ENCODE results near the gene CKAP2L.

- TF ChIP-seq SP1 (IDR thresholded peaks at IDR 0.05) (no peak), LEF1 (IDR thresholded peaks at IDR 0.05; ENCODE audit: borderline replicate concordance) (no peak), FOXK2 (IDR thresholded peaks at IDR 0.05) (no peak), PKNOX1 (IDR thresholded peaks at IDR 0.05) (no peak), TARDBP (IDR thresholded peaks at IDR 0.05) (no peak), ARNT (IDR thresholded peaks at IDR 0.05) (no peak), NFRKB (IDR thresholded peaks at IDR 0.05) (no peak), FOXM1 (IDR thresholded peaks at IDR 0.05; ENCODE audit: borderline replicate concordance) (no peak)
These were observed 60.7 kb downstream of the CKAP2L start for GRCh38 chr2:112703684-112704083.
